NCI-H1694 treated with DMSO at 0.1 percent for 48 hours (cell line): ENCODE results near the gene JUN.
A peak's percentile ranks its signal among the peaks of the same experiment; 100 is the strongest.

Source experiments
- DNase-seq: peaks from one replicate; lab custom pipeline; 2025; lab: John Stamatoyannopoulos, UW

Gene JUN

DNA sequence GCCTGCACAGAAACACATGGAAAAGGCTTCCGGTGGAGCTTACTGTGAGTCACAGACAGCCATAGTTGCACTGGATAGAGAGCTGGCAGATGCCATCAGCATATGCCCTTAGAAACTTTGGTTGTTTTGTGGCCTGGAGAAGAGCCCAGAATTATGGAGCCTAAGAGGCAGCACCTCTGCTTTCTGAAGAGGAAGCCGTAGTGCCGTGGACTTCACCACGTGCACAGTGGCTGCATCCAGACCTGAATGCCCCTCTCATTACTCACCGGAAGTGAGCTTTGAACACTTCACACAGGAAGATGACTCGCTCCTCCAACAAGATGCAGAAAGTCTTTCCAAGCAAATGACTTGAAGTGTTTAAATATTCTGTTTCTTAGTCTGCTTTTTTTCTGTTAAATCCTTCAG lies 28.4 kb downstream of the JUN start:
- peak; percentile 90 for DNase-seq

DNA sequence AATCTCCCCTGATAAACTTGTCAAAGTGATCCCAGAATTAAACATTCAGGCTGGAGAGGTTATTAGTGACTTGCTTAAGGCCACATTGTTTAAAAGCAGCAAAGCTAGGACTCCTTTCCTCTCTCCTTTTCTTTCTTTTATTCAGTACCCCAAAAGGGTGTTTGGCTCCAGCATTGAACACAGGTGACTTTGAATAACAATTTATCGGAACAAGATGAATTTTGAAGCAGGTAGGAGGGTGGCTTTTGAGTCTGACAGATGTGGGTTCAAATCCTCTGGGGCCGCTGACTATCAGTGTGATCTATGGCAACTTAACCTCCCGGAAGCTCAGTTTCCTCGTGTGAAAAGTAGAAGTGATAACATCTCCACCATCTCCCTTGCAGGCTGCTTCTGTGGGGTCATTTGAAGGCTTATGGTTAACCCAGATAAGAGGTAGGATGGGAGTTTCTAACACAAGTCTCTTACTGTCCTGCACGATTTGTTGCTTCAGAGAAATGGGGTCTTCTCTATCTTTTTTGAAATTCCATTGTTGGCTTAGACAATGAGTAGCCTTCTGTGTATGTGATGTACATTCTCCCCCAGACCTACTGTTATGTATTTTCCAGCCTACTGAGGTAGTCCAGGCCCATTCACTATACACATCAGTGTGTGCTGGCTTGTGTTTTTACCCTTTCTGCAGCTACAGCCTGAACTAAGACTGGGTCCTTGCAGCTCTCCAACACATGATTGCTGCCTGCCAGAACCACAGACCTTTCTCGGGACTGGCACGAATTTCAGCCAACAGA lies 29.0 kb downstream of the JUN start:
- no peak for DNase-seq

DNA sequence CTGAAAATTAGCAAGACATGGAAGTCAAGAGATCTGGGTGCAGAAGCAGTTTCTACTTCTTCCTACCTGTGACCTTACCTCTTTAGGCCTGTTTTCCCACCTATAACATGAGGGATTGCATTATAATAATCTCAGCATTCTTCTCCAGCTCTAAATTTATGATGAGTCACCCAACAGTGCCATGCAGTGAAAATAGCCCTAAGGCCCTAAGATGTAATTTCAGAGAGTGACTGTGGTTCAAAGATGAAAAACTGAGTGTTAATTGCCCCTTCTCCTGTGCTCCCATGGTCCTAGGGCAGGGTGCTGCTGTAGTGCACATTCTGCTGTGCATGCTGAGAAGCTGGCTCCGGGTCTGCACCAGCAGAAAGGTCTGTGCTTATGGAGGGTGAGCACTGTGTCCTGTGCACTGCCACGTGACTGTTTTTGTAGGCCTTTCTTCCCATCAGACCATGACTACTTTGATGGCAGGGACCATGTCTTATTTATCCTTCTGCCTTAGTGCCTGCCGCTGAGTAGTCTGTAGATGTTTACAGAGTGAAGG lies 29.7 kb downstream of the JUN start:
- no peak for DNase-seq

DNA sequence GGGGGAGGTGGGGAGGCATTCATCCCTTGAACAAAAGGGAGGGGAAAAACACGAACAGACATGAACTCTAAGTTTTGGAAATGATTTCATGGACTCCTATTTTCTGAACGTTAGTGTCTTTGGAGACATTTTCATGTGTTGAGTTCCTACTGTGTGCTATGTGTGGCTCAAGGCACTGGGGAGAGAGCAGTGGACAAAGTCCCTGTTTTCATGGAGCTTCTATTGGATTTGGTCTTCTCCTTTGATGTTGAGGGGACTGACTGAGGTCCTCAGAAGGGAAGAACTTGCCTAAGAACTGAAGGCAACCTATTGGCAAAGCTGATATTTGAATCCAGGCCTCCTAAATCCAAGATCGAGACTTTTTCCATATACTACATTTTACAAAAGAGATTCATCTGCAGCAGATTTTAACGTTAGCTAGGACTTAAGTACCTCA lies 30.4 kb downstream of the JUN start:
- DNase-seq = no peak

DNA sequence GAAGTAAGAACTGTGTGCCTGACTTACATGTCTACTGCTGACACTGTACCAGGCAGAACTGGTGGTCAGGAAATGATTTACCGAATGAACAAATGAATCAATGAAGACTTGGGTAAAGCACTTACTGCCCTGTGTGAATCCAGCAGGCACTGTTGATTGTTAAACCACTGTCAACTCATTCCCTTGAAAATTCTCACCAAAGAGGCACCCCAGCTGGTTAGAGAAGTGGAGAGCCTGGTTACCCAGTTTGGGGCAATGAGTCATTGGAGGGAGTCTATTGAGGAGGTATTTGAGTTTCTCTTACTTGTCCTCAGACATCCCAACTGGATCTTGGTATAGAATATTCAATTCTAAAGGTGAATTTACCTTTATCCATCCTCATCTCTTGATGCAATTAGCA lies 34.2 kb downstream of the JUN start:
- DNase-seq = no peak

DNA sequence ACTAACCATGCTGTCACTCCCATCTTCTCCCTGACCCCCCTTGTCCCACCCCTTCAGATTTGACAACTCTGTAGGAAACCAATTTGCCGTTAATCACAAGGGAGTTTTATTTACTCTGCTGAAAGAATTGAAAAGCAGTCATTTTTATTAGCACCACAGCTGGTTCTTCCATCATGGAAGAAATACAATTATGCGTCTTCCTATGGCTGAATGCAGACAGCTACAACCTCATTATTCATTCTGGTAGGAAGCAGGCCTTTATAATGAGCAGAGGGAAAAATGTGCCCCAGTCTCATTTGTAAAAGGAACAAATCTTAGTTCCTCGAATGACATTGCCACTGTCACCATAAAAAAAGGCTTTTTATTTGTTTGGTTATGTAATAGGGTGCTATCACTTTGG lies 35.2 kb downstream of the JUN start:
- DNase-seq = no peak

DNA sequence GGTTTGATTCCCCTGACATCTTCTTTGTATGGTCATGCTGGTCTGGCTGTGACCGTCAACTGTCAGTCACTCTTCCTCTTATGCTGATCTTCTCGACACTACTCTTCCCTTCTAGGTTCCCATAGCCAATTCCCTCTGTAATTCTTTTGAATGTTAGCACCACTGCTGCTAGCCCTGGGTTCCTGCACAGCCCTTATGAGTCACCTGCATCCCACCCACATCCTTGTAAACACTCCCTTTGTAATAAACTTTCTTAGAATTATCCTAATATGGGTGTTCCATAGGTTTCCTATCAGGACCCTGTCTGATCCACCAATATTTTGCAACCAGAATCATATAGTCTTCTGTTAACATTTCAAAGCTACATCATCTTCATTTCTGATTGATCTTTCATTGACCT lies 37.1 kb downstream of the JUN start:
- no peak for DNase-seq

DNA sequence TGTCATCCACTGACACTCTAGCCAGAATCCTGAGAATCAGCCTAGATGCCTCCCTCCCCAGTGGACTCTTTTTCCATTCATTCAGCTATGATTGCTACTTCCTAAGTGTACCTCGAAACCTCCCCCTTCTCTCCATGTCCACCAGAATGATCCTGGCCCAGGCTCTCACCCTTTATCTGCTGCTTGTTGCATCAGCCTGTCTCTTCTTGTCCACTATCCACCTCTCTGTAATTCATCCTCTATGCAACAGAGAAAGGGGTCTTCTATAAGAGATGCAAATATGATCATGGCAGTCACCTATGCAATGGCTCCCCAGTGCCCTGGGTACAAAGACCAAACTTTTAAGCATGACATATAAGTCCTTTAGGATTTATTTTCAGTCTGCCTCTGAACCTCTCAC lies 37.7 kb downstream of the JUN start:
- no peak for DNase-seq

DNA sequence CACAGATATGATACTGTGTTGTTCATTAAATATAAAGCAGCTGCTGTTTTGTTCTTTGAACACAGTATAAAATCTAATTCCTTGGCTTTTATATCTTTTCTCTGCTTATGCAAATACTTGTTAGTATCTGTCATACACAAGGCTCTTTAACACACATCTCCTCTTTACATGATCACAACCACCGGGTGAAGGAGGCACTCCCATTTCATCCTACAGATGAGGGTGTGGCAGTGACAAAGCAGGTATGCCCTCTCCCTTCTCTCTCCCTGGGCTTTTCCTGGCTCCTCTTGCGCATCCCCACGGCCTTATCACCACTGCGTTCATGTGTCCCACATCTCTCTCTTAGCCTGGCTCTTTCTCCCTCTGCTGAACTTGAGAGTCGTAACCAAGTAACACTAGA lies 38.2 kb downstream of the JUN start:
- DNase-seq = no peak

DNA sequence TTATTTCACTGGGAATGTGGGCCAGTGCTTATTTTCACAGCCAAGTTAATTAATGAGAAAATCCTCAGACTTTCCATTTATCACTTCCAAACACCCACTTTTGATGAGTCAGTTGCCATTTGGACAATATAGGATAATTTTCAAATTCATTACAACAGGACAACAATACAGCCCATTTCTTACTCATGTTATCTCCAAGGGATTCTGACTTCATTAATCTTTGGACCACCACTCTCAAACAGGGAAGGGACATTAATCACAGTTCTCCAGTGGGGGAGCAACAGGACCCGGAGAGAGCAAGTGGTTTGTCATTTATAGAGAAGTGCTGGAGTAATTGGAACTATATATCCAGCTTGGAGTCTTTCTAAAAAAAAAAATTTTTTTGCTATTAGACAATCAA lies 38.7 kb downstream of the JUN start:
- no peak for DNase-seq

DNA sequence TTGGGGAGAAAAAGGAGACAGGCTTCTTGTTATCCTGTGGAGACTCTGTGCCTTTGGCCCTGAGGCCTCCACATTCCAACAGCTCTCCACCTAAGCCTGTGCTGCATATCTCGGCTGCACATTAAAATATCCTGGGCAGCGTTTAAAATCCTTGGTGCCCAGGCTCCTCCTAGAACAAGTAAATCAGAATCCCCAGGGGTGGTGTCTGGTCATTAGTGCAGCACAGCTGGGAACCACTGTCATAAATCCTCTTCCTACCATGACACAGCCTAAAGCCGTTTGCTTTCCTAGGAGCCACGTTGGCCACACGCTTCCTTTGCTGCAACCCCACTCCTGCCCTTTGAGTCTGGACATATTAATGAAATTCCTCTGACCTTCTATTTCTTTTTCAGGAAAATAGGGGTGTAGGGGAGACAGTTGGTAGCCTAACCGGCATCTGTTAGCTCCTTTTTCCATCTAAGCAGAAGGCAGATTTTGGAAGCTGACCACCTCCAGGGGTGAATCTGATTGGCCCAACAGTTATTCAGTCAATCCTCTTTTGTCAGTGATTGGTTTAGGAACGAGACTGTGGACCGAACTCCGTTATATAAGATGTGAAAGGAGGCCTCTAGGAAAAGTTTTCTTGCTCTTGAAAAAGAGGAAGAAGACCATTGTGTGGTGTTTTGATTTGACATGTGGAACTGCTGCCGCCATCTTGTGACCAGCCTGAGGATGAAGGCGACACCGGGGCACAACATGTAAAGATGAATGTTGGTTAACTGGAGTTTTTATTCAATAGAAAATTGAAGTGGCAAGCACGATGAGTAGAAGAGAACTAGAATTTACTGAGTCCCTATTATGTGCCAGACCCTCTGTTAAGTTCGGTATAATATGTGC lies 41.9 kb downstream of the JUN start:
- no peak for DNase-seq

DNA sequence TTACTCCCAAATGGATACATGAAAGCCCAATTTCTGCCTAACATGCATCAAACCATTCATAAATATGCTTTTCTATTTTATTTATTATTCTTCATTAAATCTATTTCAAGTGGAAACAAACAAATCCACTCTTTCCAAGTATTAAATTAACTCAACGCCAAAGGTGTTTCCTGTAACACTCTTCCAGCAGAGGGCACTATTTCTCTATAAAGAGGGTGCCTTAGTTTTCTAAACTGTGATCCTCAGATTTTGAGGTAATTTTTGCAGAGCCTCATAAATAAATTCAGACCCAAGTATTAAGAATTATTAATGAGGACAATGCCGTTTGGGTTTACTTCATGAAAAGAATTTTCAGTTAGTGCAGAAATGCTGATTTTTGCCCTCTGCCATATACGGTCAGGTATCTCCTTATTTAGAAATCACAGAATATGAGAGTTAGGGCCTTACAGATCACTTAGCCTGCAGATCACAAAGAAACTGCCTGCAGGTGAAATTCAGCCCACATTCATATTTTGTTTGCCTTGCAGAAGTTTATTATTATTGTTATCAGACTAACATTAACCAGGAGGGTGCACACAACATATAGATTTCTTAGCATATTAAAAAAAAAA lies 43.9 kb downstream of the JUN start:
- peak; percentile 87 for DNase-seq

DNA sequence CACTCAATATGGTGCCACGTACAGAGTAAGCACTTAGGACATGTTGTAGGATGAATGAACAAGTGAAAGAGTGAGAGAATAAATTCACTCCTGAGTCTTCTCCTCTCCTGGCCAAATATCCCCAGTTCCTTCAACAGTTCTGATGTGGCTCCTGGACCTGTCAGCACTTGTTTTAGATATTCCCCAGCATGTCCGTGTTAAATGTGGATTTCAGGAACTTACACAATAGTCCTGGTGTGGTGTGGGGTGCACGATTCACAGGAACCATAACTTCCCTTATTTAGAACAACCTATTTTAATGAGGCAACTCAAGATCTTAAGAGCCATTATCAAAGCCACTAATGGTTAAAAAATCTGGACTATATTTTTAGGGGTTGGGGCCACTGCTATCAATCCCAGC lies 45.0 kb downstream of the JUN start:
- no peak for DNase-seq

DNA sequence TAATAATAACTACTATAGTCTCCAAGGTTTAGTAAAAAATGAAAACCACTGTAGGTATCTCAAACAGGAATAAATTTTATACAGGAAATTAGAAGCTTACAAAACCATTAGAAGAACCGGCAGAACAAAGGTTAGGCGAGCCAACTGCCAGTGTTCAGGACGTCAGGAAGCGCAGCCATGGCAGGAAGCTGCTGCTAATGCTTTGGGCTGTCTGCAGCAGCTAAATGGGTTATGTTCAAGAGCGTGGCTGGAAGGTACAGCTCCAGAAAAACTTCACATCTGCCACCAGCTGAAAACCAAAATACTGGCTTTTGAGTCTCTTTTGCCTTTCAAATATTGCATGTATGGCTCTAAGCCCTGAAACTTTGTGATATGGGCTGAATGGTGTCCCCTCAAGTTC lies 48.3 kb downstream of the JUN start:
- DNase-seq = no peak

DNA sequence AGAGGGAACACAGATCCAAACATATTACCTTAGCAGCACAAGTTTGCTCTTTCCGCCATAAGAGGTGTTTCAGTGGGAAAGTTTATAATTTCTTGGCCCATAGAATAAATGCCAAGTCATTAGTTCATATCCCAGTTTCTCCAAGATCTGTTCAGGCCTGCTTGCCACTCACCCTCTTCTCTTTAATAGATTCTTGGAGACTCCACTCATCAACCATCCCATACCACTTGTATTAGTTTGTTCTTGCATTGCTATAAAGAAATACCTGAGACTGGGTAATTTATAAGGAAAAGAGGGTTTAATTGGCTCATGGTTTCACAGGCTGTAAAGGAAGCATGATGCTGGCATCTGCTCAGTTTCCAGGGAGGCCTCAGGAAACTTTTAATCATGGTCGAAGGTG lies 49.2 kb downstream of the JUN start:
- no peak for DNase-seq

DNA sequence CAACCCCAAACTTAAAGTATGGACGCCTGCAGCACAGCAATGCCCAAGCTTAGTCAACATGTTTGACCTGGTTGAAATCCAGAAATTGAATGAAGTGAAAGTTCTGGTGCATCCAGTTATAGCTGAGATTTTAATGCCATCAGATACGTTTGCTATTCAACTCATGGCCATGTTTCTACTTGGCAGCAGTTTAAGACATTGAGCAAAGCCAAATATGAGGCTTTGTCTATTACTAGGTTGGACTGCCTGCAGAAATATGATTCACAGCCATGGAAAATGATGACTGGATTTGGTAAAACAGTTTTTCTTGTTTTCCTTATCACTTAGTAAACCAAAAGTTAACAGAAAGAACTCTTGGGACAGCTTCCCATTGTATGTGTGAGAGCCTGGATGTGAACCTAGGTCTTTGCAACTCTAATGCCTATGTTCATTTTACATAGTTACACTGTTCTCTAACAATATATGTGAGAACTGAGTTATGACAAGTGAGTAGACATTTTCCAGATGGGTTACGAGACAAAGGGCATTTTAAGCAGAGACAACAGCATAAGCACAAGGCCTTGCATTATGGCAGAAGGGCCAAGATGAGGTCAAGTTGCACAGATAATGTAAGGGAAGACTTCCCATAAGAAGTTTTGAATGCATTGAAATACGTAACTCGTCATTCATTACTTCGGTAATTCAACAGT lies 51.6 kb downstream of the JUN start:
- no peak for DNase-seq
